HG03521 (cell line): ENCODE data around the gene BEST2.

ENCODE experiments used
- ATAC-seq: cut with Tn5 transposase; IDR thresholded peaks from one replicate; pipeline ENCODE4 v1.9.1; 2021; ENCODE audit warnings: mild to moderate bottlenecking, moderate library complexity; ENCODE audit not compliant: unreplicated experiment

Gene BEST2

DNA sequence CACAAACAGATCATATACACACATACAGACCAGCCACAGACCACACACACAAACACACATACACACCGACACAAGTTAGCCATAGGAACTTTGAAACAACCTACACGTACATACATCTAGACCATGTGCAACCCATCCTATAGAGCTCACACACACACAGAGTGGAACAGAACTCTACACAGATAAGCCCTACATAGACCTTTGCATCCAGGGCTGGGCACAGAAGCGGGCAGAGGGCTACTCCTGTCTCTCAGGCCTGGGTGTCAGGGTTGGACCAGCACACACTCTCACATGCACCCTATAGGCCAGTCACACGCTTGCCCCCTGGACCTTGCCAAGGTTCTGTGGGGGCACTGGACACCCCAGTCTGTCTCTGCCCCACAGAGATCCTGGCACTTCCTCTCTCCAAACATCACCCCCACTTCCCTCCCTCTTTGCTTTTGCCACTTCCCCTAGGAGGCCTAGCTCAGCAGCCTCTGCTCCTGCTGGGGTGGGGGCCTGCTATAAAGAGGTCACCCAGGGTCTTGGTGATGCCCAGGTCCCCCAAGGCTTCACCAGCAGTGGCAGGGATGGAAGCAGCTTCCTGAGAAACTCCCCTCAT lies 33.9 kb downstream of the BEST2 start:
- ATAC-seq = no peak

DNA sequence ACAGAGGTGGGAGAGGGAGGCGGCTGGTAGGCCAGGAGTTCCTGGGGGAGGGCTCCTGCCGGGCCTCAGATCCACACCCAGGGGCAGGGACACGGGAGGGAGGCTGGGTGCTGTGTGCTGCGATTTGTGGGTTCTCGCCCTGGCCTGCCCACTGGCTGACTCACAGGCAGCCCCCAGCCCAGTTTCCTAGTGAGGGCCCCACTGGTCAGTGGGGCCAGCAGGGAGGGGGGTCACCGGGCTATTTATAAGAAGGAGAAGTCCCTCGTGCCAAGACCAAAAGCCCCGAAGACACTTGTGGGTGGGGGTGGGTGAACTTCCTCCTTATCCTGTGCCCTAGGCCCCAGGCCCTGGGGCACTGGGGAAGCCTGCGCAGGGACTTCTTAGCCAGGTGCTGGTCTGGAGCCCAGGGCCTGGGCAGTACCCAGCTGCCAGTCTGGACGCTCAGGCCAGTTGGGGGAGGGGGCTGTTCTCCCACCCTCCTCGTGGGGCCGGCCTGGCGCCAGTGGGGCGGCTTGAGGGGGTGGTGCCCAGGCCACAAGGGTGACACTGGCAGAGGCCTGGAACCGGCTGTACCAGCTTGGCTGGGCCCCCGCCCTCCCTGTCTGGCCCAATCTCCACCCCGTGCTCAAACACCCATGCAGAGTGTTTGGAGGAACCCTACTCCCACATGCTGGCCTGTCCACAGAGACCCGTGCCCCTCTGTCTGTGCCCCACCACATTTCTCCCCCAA lies 34.7 kb downstream of the BEST2 start:
- ATAC-seq = no peak

DNA sequence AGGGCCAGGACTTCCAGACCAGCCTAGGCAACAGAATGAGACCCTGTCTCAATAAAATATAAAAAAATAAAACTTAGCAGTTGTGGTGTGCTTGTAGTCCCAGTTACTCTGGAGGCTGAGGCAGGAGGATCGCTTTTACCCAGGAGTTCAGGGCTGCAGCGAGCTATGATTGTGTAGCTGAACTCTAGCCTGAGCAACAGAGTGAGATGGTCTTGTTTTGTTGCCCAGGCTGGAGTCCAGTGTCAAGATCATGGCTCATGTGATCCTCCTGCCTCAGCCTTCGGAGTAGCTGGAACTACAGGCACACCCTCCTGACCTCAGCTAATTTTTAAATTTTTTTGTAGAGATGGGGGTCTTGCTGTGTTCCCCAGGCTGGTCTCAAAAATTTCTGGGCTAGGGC lies 35.4 kb downstream of the BEST2 start:
- no peak for ATAC-seq

DNA sequence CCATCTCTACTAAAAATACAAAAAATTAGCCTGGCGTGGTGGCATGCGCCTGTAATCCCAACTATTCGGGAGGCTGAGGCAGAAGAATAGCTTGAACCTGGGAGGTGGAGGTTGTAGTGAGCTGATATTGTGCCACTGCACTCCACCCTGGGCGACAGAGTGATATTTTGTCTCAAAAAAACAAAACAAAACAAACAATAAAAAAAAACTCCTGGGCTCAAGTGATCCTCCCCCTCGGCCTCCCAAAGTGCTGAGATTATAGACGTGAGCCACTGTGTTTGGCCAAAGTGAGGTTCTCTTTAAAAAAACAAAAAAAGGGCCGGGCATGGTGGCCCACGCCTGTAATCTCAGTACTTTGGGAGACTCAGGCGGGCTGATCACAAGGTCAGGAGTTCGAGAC lies 35.9 kb downstream of the BEST2 start:
- no peak for ATAC-seq

DNA sequence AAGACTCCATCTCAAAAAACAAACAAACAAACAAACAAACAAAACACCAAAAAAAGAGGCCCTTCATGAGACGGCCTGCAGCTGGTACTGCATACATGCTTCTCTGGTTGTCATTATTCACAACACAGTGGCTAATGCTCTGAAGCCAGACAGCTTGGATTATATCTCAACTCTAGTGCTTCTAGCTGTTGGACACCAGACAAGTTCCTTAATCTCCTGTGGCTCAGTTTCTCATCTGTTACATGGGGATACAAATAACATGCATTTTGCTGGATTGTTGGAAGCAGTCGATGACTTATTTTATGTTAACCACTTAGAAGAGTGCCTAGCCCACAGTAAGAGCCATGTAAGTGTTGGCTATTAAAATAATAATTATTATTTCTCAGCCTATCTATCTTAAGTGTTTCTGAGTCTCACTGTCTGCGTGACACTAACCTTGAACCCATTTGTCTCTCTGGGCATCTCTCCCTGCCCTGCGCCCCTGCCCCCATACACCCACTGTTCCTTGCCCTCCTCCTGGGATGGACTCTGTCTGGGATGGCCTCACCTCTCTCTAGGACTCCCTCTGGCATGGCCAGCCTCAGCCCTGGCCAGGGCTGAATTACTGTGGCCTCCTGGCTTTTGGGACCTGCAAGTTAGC lies 36.6 kb downstream of the BEST2 start:
- no peak for ATAC-seq

DNA sequence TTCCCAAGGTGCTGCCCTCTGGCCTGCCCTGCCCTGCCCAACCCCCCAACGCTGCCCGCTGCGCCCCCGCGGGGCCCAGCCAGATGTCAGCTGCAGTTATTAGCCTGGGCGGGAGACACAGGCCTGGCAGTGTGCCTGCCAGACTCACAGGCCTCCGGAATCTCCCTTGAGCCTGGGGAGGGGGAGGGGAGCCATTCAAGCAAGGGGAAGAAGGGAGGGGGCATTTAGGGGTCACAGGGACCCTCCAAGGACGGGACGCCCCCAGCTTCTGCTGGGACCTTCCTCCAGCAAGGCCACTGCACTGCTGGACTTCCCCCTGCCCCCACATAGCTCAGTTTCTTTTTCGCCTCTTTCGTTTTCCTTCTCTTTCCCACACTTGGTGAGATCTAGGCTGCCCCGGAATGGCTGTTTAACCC lies 37.1 kb downstream of the BEST2 start:
- no peak for ATAC-seq

DNA sequence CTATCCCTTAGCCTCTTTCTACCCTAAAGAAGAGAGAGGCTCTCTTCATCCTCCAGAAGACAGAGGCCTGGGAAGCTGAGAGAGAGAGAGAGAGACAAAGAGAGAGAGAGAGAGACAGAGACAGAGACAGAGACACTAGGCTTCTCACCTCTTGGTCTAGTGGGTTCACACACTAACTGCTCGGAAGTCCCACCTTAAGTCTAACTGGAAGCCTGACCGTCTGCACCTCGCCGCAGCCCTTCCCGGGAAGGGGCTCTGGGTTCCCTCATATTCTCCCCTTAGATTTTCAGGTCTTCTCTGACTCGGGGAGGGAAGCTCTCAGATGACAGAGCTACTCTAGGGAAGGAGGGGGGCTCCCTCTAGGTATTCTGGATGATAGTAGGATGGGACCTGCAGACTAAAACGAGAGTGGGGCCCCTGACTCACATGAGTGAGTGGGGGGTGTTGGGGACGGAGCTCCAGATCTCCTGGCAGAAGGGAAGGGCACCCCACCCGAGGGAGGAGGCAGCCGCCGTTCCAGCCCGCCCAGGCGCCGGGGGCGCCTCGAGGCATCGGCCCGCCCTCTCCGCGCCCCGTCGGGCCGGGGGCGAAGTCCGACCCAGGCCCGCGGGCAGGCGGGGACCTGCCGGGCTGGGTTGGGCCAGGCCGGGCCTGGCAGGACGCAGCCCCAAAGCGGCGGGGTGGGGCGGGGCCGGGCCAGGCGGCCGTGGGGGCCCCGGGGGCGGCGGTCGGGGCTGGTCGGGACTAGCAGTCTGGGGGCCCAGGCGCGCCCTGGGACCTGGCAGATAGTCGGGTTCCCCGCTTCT lies 37.7 kb downstream of the BEST2 start:
- no peak for ATAC-seq

DNA sequence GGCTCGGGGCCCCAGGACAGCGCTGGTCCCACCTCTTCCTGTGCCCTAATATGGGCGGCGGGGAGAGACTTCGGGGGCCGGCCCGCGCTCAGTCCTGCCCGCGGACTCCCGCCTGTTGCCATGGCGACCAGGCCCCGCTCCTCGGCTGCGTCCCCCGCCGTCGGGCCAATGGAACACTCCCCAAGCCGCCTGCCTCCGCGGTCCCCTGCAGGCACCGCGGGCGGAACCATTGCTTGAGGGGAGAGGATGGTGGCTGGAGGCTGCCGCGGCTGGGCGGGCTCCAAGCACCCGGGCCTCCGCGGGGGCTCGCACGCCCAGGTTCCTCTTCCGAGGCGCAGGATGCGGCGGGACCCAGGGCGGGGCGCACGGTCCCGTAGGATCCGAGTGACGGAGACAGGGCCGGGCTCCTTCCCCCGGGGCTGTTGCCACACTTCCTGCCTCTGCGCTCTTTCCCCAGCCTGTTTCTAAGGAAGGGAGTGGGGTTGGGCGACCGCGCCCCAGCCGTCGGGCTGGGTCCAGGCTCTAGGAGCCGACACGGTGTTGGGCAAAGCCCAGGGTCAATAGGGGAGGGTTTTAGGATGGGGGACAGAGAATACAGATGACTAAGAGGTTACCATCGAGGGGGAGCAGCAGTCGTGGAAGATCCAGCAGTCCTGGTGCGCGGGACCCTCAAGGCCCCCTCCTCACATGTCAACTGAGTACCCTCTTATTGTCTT lies 38.5 kb downstream of the BEST2 start:
- peak; percentile 36 for ATAC-seq

DNA sequence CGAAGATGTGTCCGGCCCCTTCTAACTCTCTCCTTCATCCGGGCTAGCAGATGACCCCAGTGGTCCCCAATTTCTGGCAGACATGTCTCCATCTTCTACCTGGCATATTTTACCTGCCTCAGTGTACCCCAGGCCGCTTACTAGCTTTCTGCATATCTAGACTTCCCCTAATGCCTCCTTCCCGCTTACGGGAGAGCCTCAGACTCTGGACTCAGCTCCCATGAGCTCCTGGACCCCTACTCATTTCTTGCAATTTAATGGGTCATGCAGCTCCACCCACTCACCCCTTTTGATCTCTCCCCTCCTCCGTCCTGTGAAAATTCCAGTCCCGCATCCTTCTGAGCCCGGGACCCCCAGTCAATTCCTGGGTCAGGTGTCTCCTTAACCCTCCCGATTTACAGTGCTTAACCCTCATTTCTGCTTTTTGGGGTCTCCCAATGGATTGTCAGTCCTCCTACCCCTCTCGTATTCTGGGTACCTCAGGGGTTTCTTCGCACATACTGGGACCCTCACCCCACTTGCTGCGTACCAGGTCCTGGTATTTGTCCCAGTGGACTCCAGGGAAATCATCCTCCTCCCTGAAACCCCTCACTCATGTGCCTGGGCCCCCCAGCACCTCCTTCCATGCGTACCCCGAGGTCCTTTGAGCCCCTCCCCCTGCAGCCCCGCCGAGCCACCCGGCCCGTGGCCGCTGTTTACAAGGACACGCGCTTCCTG lies 39.2 kb downstream of the BEST2 start:
- ATAC-seq = no peak

DNA sequence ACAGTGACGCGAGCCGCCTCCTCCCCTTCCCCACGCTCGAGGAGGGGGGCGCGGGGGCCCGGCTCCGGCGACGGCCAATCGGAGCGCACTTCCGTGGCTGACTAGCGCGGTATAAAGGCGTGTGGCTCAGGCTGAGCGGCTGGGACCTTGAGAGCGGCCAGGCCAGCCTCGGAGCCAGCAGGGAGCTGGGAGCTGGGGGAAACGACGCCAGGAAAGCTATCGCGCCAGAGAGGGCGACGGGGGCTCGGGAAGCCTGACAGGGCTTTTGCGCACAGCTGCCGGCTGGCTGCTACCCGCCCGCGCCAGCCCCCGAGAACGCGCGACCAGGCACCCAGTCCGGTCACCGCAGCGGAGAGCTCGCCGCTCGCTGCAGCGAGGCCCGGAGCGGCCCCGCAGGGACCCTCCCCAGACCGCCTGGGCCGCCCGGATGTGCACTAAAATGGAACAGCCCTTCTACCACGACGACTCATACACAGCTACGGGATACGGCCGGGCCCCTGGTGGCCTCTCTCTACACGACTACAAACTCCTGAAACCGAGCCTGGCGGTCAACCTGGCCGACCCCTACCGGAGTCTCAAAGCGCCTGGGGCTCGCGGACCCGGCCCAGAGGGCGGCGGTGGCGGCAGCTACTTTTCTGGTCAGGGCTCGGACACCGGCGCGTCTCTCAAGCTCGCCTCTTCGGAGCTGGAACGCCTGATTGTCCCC lies 39.9 kb downstream of the BEST2 start, which contains the start of gene JUNB:
TSS of gene JUNB (plus strand) at position 142 of the 706 bp plus-strand sequence. CDS start at position 428, 286 bp downstream.
- ATAC-seq = peak; percentile 27

DNA sequence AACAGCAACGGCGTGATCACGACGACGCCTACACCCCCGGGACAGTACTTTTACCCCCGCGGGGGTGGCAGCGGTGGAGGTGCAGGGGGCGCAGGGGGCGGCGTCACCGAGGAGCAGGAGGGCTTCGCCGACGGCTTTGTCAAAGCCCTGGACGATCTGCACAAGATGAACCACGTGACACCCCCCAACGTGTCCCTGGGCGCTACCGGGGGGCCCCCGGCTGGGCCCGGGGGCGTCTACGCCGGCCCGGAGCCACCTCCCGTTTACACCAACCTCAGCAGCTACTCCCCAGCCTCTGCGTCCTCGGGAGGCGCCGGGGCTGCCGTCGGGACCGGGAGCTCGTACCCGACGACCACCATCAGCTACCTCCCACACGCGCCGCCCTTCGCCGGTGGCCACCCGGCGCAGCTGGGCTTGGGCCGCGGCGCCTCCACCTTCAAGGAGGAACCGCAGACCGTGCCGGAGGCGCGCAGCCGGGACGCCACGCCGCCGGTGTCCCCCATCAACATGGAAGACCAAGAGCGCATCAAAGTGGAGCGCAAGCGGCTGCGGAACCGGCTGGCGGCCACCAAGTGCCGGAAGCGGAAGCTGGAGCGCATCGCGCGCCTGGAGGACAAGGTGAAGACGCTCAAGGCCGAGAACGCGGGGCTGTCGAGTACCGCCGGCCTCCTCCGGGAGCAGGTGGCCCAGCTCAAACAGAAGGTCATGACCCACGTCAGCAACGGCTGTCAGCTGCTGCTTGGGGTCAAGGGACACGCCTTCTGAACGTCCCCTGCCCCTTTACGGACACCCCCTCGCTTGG lies 40.7 kb downstream of the BEST2 start:
- no peak for ATAC-seq

DNA sequence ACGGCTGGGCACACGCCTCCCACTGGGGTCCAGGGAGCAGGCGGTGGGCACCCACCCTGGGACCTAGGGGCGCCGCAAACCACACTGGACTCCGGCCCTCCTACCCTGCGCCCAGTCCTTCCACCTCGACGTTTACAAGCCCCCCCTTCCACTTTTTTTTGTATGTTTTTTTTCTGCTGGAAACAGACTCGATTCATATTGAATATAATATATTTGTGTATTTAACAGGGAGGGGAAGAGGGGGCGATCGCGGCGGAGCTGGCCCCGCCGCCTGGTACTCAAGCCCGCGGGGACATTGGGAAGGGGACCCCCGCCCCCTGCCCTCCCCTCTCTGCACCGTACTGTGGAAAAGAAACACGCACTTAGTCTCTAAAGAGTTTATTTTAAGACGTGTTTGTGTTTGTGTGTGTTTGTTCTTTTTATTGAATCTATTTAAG lies 41.3 kb downstream of the BEST2 start:
- no peak for ATAC-seq

DNA sequence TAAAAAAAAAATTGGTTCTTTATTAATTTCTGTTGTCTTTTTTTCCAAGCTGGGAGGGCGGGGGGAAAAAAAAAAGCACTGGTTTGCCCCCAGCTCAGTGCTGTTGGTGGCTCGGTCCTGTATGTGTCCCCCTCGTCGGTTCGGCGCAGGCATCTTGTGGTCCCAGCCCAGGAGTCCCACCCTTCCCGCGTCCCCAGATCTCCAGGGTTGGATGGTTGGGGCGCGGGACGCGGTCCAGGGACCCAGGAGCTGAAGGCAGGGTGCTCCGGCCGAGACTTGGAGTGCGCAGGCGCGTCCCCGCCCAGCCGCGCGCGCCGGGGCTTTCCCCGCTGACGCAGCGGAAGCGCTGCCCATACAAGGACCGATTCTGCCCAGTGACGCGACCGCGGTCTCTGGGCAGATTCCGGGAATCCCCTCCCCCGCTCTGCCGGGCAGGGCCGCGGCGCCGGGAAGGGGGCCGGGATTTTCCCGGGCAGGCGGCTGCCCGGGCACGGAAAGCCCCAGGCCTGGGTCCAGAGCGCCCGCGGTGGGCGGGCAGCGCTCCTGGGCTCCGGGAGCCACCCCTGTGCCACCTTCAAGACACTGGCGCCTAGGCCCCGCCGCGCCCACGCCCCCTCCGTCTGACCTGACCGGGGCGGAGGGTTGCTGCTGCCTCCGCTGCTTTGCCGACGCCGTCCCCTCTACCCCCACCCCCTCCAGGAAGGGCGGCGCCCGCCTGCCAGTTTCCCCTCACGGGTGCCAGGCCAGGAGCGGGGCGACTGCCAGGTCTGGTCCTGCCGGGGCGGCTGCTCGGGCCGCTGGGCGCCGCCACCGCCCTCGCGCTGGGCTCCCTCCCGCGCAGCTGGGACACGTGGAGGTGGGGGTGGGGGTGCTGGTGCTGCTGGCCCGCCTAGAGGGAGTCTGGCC lies 42.0 kb downstream of the BEST2 start:
- peak; percentile 32 for ATAC-seq

DNA sequence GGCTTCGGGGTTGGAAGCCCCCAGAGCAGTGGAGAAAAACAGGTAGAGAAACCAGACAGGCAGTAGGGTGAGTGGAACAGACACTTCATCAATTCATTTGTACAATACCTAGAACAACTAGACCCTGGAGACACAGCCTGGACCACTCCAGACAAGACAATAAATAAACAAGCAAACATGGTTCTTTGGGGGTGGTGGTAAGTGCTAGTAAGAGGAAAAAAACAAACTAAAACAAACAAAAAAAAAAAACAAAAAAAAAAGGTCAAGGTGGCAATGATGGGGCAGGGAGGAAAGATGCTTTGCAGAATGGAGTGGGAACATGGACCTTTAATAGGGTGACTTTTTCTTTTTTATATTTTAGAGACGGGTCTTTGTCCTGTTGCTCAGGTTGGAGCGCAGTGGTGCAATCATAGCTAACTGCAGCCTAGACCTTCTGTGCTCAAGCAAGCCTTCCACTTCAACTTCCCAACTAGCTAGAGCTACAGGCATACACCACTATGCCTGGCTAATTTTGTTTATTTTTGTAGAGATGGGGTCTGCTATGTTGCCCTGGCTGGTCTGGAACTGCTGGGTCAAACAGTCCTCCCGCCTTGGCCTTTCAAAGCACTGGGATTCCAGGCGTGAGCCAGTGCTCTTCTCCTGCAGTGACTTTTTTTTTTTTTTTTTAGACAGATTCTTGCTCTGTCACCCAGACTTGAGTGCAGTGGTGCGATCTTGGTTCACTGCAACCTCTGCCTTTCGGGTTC lies 42.8 kb downstream of the BEST2 start:
- ATAC-seq = no peak

DNA sequence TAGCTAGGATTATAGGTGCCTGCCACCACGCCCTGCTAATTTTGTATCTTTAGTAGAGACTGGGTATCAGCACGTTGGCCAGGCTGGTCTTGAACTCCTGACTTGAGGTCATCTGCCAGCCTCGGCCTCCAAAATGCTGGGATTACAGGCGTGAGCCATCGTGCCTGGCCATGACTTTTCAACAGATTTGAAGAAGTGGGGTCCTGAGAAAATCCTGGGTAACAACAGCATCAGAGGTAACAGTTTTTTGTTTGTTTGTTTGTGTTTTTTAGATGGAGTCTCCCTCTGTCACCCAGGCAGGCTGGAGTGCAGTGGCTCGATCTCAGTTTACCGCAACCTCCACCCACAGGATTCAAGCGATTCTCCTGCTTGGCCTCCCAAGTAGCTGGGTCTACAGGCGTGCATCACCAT lies 43.4 kb downstream of the BEST2 start:
- ATAC-seq = no peak

DNA sequence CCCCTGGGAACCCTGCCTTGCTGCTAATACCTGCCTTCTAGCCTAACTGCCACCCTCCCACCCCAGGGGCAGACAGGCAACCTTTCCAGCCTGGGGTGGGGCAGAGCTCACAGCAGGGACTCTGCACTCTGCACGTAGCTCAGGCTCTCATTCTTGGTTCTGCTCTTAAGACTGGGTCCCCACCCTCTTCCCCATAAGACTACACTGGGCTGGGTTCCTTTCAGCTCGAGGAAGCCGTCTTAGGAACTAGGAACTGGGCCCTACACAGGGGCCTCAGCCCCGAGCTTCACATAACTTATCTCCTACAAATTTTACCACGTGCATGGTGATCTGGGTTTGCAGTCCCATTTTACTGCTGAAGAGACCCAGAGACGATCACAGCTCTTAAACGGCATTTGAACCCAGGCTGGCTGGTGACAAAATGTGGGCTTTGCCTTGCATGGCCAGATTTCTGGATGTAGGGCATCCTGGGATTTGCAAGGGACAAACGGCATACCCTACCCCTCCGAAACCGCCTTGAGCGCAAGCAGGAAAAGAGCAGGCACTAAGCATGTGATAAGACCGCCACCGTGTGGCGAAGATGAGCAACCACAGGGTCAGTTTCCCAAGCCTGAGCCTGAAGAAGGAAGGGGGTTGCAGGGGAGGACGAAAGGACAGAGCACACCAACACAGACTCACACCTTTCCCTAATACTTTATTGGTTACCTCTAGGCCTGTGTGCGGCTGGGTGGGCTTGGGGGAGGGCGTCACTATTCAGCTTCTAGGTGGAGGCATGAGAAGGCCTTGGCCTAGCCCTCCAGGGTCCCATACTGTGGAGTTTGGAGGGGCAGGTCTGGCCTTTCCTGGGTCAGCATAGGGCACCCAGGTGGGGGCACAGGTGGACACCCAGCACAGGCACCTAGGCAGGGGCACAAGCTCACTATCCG lies 44.8 kb downstream of the BEST2 start:
- no peak for ATAC-seq
